Thyroid gland (tissue), 4 donors: Measurements from ENCODE around the gene DAPL1.

ENCODE experiments used
- POLR2A ChIP-seq, 2 donors: fragments of 450-650 bp; IDR thresholded peaks; one replicate each; pipeline ENCODE4 v1.6.1; 2017; ENCODE audit warnings: antibody characterized with exemption in 2 of 2, mild to moderate bottlenecking in 2 of 2, moderate library complexity in 1 of 2
- TF ChIP-seq, protein P1 (sequence below), 6 experiments: fragments of 200-600 bp in 3 of 6; fragments of 450-650 bp in 3 of 6; sonication (generic) in 3 of 6; IDR thresholded peaks; one replicate each; pipeline ENCODE4 v1.5.1; 2016 to 2019; ENCODE audit warnings: antibody characterized with exemption in 6 of 6, mild to moderate bottlenecking in 2 of 6, inconsistent platforms in 1 of 6, moderate library complexity in 1 of 6

DNA sequence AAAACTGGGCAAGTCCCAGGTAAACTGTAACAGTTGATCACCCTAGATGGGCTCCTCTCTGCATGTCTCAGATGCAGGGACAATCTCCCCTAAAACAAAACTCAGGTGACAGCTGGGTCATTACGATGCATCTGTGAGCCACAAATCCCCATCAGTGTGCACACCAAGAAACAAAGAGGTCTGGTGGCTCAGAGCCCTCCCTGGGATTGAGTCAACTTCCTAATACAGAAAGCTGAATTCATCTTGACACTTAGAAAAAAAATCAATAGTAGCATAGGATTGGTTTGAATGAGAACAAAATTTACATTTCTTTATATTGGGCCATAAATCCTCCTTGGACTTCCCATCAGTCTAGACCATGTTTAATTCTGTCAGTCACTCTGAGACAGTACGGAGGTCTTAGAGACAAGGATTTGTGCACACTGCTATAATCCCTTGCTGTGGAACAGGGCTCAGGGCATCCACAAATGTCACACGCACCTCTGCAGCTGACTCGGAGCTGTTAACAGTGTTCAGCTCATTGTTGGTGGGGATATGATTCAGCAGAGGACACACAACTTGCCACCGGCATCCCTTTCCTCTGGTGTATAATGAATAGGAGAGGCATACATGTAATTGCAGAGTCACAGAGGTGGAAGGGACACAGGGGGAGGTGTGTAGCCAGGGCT is 44.5 kb upstream of the DAPL1 start:
- TF ChIP-seq, protein P1, sequence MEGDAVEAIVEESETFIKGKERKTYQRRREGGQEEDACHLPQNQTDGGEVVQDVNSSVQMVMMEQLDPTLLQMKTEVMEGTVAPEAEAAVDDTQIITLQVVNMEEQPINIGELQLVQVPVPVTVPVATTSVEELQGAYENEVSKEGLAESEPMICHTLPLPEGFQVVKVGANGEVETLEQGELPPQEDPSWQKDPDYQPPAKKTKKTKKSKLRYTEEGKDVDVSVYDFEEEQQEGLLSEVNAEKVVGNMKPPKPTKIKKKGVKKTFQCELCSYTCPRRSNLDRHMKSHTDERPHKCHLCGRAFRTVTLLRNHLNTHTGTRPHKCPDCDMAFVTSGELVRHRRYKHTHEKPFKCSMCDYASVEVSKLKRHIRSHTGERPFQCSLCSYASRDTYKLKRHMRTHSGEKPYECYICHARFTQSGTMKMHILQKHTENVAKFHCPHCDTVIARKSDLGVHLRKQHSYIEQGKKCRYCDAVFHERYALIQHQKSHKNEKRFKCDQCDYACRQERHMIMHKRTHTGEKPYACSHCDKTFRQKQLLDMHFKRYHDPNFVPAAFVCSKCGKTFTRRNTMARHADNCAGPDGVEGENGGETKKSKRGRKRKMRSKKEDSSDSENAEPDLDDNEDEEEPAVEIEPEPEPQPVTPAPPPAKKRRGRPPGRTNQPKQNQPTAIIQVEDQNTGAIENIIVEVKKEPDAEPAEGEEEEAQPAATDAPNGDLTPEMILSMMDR (IDR thresholded peaks at IDR 0.05), result no peak
- TF ChIP-seq POLR2A (IDR thresholded peaks at IDR 0.05), result no peak
